Right lung (tissue), 5 donors: ENCODE data around the gene TP53BP2. TPM values are rescaled to one million over a fixed set of nuclear protein-coding genes. Genes with fewer than 3 reads are reported as not detected.
"Not testable (repeated sequence)": the region's sequence is repeated elsewhere in the genome, so short reads cannot be mapped to it uniquely, and the experiment has no call there.

Experiments
- DNase-seq, 2 donors: peaks; one replicate each; pipeline ENCODE4 v3.0.0-alpha.2; 2013
- polyA plus RNA-seq, 5 donors: library from polyadenylated mRNA; unstranded; fragments of 120-200 nt; gene quantifications; one replicate each; pipeline versions ENCODE4 v1.2.1 to v1.2.3, GENCODE V29; 2013; ENCODE audit warnings: inconsistent platforms in 1 of 5, low replicate concordance in 1 of 5; ENCODE audit not compliant: insufficient read length in 5 of 5, insufficient read depth in 1 of 5

Gene TP53BP2
- polyA plus RNA-seq, 5 donors: 38.3 to 66.3 (median 50.3) TPM

GRCh38 chr1:223856386-223856785 lies 10.6 kb upstream of the TP53BP2 start:
- DNase-seq: no peak

- DNase-seq: no peak
Measured at GRCh38 chr1:223853748-223854147, 8.0 kb upstream of the TP53BP2 start.

DNA sequence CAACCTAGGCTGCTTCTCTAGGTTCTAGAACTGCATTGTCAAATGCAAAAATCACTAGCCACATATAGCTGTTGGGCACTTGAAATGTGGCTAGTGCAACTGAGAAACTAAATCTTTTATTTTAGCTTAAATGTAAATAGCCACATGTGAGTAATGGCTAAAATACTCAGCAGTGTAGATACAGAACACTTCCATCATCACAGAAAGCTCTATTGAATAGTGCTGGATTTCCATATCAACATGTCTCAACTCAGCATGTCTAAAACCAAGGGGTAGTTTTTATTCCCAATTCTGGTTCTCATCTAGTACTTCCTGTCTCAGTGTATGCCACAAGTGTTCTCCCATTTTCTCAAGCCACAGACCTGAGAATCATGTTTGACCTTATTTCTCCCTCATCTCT lies 7.5 kb upstream of the TP53BP2 start:
- no peak for DNase-seq

DNA sequence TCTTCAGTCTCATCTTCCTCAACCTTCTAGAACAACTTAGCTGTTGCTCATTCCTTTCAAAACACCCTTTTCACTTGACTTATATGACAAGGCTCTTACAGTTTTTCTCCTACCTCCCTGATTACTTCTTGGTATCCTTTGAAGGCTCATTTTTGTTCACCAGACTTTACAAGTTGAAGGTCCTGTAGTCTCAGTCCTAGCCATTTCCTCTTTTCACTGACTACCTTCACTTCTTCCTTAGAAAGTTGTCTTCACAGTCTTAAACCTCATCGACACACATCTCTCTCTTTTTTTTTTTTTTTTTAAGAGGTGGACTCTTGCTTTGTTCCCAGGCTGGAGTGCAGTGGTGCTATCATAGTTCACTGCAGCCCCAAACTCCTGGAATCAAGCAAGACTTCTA lies 6.6 kb upstream of the TP53BP2 start:
- no peak for DNase-seq

DNA sequence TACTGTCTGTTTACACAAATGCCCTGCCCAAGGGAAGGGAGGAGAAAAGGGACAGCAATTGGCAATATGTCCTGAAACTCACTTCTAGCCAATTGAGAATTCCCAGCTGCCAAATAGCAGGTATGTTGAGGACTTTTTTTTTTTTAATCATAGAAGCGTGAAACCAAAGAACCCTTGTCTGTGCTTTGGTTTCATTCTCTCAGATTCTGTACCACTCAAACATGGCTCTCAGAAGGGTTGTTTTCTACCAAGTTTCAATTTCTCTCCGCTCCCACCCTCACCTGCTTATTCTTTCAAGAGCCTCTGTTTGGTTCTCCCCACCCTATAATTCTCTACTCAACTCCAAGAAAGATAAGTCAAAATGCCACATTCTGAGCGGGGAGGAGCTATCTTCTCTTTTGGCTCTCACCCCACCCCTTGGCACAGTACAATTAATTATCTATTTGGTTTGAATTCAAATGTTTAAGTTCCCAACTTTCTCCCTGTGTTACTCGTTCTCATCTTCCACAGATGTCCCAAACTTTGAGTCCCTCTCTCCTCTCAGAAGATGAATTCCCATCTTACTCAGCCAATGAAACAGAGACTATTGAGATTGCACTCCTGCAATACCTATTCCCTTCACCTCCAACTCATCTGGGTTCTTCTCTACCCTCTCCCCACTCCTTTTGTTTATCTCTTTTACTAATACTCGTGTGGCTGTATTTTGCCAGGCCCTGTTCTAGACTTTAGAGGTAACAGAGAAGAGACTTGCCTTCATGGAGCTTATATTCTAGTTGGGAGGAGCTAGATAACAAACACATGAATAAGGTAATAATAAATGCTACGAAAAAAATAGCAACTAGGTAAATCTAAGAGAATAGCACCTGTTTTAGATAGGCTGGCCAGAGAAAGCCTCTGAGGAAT lies 3.9 kb upstream of the TP53BP2 start:
- DNase-seq: no peak

DNA sequence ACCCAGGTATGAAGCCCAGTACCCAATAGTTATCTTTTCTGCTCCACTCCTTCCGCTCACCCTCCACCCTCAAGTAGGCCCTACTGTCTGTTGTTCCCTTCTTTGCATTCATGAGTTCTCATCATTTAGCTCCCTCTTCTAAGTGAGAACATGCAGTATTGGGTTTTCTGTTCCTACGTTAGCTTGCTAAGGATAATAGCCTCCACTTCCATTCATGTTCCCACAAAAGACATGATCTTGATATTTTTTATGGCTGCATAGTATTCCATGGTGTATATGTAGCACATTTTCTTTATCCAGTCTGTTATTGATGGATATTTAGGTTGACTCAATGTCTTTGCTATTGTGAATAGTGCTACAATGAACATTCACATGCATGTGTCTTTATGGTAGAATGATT lies 2.8 kb upstream of the TP53BP2 start:
- DNase-seq: no peak

GRCh38 chr1:223847781-223848345 lies 2.1 kb upstream of the TP53BP2 start:
- no peak for DNase-seq

GRCh38 chr1:223845037-223845809 lies 524 bp downstream of the TP53BP2 start:
- peak; percentile 79 to 80 for DNase-seq

DNA sequence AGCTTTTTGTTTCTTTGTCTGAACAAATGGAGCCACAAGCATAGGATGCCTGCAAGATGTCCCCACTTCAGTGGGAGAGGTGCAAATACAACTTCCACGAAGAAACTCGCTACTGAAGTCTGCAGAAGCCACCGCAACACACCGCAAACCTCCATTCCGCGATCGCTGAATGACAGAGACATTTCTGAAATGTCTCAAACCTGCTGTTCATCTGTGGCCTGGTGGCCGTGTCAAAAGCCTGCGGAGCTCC lies 1.0 kb downstream of the TP53BP2 start:
- DNase-seq: no peak

- DNase-seq: no peak
Measured at GRCh38 chr1:223843934-223844786, 1.6 kb downstream of the TP53BP2 start.

GRCh38 chr1:223842784-223843183 lies 3.0 kb downstream of the TP53BP2 start:
- DNase-seq: no peak

- DNase-seq: not testable (repeated sequence)
Measured at GRCh38 chr1:223841977-223842623, 3.6 kb downstream of the TP53BP2 start.

DNA sequence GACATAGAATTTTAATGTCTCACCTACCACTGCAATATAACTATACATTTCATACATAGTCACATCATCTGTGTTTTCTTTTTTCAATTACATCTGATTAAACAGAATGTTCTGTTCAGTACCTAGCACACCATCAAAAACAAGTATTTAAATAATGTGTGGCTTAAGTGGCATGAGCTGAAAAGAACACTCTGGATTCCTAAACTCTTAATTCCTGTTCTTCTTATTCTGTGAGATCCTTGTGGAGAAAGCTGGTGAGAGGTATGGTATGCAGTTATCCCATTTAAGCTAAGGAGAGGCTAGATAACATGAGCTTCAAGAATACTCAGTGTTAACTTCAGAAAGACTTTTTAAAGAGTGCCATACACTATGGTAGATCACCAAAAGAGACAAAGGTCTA lies 5.5 kb downstream of the TP53BP2 start:
- DNase-seq: no peak

GRCh38 chr1:223838125-223838854 lies 7.5 kb downstream of the TP53BP2 start:
- no peak for DNase-seq

DNA sequence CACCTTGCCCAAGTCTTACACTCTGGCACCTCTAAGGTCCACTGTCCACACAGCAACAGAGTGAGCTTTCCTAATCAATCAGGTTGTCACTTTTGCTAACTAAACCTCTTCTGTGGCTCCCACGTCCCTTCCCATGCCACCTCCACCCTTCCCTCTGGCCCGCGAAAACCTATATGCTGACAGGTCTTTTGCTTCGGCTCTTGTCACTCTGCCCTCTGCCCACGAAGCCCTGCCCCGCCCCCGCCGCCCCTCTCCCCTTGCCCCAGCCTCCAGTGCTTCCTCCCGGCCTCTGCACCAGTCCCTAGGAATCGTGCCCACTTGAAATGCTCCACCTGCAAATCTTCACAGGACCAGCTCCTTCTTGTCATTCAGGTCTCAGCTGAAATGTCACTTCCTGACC lies 8.1 kb downstream of the TP53BP2 start:
- no peak for DNase-seq

DNA sequence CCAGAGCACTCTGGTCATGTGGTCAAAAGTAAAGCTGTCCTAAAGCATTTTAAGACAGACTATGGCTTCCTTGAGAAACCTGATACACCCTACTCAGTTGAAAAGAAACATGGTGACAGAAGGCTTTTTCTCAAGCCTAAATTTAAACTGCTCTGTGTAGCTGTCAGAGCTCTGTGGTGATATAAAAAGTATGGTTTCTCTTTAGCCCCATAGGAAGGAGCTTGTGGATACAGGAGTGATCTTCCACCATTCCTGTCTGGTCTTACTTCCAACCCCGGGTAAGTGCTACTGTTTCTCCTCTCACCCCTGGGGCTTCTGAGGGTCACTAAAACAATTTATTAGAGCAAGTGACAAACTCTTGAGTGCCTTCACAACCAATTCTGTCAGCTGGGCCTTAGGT lies 8.5 kb downstream of the TP53BP2 start:
- DNase-seq: no peak

GRCh38 chr1:223836586-223836985 lies 9.2 kb downstream of the TP53BP2 start:
- no peak for DNase-seq

- no peak for DNase-seq
Measured at GRCh38 chr1:223835754-223836153, 10.0 kb downstream of the TP53BP2 start.

DNA sequence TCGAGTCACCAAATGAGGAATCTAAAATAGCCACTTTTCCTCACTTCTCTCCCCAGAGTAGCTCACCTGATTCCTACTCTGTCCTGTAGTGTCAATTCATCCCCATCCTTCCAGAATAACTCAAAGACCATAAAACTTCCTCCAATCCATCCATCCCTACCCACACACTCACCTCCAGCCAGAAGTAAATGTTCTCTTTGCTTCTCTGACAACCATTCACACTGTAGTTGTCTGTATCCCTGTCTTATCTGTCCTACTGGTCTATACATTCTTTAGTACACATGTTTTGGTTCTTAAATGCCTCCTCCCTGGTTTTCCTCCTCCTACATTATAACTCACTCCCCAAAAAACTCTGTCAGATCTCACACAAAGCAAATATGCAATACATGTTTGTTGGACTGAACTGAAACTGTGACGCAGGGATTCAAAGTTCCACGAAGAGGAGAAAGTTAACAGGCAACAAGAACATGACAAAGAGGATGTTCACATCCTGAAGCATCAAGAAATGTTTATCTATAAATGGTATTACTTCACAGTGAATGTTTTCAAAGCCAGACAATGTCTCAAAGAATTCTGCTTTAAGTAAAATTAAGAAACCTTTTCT lies 11.0 kb downstream of the TP53BP2 start:
- no peak for DNase-seq

DNA sequence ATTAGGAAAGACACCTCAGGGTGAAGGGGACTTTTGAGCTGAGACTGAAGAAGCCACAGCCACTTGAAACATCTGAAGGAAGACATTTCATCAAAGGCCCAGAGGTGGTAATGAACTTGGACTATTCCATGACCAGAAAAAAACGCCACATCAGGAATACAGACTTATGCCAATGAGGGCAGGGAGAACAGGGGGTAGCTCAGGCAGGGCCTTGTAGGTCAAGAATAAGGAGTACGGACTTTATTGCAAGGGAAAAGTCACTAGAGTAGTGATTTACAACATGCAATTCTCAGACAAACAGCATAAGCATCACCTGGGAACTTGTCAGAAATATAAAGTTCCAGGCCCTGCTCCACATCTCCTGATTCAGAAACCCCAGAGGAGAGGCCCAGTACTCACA lies 11.8 kb downstream of the TP53BP2 start:
- DNase-seq: no peak

- DNase-seq: no peak
Measured at GRCh38 chr1:223832637-223832943, 13.2 kb downstream of the TP53BP2 start.
